HG02943 (cell line): ENCODE measurements around the gene HOXB7.

Source experiments
- ATAC-seq: cut with Tn5 transposase; IDR thresholded peaks from one replicate; pipeline ENCODE4 v1.9.1; 2021; ENCODE audit warnings: mild to moderate bottlenecking, low read depth, moderate library complexity; ENCODE audit not compliant: unreplicated experiment

HOXB7 gene

GRCh38 chr17:48586355-48587258 is 24.2 kb downstream of the HOXB7 start:
- no peak for ATAC-seq

DNA sequence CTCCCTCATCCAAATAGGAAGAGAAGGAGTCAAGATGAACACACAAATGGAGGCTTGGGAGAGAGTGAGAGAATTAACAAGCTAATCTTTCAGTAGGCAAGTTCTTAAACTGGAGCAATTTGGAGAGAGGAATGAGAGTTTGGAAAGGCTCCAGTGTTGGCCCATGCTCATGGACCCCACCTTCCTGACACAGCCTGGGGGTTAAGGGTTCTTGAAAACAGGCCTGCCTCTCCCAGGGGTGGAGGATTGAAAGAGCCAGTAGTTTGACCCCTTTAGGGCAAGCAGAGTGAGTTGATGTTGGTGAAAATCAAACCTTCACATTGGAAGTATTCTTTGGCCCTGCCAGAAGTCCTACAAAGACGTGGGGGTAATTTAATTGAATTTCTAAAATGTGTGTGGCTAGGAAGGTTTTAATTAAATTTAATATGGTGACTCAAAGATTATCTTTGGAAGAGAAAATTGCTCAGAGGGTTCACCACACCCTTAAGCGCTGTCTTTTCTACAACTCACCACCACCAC is 26.5 kb downstream of the HOXB7 start:
- ATAC-seq = no peak

DNA sequence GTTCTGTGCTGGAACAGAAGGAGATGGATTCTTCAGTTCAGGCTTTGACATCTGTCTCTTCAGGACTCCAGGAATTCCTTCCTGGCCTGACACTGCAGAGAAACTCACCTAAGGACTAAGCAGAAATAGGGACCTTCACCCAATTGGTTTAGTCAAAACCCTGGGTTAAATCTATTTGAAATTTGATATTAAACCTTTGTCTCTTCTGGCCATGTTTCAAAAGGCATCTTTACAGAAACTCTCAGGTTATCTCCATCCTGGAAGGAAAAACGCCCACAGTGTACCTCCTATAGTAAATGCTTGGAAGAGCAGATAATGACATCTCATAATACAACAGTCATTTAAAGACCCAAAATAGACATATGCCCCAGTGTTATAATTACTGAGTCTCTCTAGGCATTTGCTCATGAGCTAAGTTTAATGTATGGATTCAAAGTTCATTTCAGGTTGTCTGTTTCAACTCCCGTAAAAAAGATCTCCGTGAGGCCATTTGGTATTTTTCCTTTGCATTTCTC is 27.1 kb downstream of the HOXB7 start:
- ATAC-seq = no peak

- no peak for ATAC-seq
These were observed 28.1 kb downstream of the HOXB7 start for GRCh38 chr17:48582750-48583069.

- no peak for ATAC-seq
These were observed 30.9 kb downstream of the HOXB7 start for GRCh38 chr17:48579760-48580554.

DNA sequence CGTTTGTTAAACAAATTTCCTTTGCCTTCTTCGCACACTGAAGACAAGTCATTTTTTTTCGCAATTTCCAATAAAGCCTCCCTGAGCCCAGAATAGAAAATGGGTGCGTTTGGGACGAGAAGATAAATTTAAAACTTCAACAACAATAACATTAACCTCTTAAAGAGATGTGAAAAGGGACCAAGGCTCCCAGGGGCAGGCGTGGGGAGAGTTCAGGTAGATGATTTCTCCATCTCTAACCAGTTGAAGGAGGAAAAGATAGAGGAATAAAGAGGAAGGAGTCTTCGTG is 31.4 kb downstream of the HOXB7 start:
- ATAC-seq = no peak

DNA sequence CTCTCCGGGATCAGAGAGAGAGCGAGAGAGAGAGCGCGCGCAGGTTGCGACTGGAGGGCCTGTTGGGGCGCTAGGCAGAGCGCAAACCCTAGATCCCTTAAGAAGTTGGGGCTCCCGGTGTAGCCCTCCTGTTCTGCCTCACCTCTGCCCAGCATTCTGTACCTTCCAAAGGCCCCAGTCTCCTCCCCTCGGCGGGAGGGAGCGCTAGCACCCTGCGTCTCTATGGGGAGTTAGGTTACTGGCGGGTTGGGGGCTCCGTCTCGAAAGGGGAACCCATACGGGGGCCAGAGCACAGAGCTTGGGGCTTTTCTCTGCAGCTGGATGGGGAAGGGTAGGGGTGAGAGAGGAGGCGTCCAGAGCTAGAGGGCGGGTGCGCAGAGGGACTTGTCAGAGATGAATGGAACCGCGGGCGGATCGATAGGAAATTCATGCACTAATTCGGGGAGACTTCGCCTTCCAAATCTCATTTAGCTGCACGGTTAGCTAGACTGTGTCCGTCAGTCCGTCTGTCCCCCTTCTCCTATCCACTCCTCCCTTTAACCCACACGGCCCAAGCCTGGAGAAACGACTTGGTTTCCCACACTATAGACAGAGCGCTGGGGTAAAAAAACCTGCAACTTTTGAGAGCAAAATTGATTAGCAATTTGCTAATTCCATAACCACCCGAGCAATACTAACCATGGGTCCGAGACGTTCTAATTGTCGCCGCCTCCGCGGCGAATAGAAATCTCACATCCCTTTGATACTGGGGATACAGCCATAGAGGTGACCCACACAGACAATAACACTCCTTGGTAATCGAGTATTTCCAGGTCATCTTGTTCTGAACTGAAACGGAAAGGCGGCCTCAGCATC is 32.0 kb downstream of the HOXB7 start:
- ATAC-seq = no peak

DNA sequence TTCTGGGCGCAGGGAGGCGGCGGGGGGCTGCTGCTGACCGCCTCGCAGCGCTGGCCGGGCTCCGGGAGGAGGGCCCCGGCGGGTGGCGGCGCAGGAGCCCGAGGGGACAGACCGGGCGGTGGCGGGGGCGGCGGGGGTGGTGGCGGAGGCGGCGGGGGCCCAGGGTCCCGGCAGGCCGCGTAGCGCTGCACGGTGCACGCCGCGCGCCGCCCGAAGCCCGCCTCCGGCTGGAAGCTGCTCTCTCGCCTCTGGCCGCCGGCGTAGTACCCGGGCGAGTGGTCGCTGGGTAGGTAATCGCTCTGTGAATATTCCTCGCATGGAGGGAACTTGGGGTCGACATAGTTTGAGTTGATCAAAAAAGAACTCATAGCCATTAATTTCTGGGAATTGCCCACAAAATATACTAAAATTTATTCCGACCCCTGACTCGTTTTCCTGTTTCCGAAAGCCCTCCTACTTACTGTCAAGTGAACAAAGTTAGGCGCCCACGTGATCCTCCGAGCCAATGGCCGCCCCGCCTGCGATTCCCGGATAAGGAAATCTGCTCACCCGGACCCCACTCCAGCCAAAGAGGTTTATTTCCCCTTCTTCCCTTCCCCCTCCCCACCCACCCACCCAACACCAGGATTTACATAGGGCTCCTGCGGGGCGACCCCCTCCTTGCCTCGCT is 32.7 kb downstream of the HOXB7 start, which contains the start of gene HOXB4:
TSS of gene HOXB4 (minus strand) at position 405 of the 670 bp plus-strand sequence. CDS start at position 374, 31 bp downstream.
- ATAC-seq = no peak

- no peak for ATAC-seq
These were observed 33.4 kb downstream of the HOXB7 start for GRCh38 chr17:48577330-48577945.

DNA sequence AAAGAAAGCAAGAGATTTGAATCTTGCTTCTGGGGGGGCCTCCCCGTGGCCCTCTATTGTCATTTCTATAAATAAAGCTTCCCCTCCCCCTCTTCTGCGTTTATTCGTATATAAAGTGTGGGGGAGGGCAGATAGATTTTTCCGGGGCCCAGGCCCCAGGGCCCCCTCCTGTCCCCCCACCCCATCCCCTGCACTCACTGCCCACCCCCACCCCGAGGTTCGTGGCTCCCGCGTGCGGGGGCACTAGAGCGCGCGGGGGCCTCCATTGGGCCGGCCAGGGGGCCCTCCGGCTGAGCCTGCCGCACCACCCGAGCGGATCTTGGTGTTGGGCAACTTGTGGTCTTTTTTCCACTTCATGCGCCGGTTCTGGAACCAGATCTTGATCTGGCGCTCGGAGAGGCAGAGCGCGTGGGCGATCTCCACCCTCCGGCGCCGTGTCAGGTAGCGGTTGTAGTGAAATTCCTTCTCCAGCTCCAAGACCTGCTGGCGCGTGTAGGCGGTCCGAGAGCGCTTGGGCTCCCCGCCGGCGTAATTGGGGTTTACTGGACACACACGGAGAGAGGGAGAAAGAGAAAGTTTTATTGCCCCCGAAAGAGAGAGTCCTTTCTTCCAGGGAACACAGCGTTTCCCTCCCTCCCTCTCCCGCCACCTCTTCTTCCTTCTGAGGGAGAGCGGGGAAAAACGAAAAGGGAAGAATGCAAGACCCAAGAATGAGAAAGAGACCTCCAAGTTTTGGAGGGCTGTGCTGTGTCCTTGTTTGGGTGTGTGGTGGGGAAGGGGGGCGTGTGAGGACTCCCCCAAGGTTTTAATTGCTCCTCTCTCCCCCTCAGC is 34.1 kb downstream of the HOXB7 start:
- ATAC-seq = no peak

DNA sequence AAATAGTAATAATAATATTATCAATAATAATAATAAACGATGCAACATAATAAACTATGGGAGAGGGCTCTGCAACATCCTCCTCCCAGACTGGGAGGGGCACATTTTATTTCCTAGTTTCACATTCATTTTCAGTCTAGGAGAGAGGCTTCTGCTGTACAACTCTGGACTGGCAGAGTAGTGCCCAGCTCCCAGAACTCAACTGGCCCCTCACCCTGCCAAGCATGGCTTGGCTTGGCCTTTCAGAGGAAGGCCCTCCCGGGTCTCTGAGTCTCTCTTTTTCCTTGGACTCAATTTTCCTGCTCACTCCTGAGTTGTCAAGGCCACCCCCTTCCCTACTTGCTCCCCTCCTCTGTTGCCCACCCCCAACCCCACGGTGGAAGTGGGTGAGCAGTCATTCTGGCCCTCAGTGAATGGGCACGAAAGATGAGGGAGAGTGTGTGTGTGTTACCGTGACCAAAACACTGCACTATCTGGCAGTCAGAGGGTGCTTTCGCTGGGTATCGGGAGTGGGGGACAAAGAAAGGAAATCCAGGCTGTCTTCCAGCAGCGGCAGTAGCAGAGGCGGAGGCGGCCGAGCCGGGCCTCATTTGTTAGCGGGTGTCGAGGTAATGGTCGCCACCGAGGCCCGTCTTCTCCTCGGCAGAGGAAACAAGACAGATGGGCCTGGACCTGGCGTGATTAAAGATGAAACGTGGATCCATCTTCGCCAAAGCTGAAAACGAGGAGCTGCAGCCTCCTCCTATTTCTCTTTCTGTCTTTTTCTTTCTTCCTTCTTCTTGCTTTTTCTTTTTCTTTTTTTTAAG is 34.9 kb downstream of the HOXB7 start:
- no peak for ATAC-seq

- ATAC-seq = no peak
These were observed 35.7 kb downstream of the HOXB7 start for GRCh38 chr17:48575066-48575582.

DNA sequence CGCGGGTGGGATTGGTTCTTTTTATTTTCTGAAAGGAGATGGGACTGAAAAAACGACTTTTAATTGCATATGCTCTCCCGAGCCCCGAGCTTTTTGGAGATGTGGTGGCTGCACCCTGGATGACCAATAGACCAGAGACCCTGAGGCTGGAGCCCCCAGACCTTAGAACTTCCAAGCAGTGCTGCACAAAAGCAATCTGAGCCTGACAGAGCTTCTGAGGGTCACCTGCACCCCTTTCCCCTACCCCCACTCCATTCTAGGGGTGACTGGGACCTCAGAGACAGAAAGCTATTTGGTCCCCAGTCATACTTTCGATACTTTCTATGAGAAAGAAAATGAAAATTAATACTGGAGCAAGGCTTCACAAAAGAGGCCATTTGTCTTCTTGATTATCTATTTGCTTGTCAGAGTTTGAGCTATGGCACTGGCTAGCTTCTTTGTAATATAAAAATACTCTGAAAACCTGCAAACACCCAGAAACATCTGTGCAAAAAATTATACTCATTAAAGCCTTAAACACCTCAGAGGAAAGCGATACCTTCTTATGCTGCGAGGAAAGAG is 36.2 kb downstream of the HOXB7 start:
- ATAC-seq = no peak

DNA sequence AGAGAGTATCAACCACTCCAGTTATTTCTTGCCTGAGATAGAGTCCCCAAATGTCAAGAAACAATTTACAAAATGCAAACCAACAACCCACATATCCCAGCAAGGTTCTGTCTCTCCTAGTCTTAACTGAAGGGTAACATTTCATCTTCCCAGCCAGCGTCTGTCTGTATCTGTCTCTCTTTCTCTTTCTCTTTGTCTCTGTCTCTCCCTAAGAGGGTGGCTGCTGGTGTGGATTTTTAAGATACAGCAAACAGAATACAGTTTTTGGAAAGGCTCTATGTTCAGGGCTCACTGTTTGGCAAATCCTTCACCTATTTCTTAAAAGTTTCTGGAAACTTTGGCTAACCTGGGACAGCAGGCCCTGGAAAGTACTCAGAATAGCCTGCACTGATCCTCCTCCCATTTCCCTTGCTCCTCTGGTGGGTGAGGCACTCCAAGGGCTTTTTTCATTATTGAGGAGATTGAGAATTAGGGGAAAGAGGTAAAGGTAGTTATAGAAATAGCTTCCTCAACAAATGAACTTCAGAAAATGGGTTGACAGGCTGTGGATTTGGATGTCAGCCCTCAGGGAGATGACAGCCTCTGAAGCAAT is 38.9 kb downstream of the HOXB7 start:
- ATAC-seq = no peak

- no peak for ATAC-seq
These were observed 39.6 kb downstream of the HOXB7 start for GRCh38 chr17:48571024-48571818.

GRCh38 chr17:48570325-48571023 is 40.3 kb downstream of the HOXB7 start:
- ATAC-seq = no peak
